ENCODE data around the gene TMEM94.

- no peak for TF ChIP-seq IKZF4 (CRISPR knock-in tag; IDR thresholded peaks at IDR 0.05; ENCODE audit: borderline replicate concordance, low read depth, not compliant biosample characterization)
- TF ChIP-seq CTCF (CRISPR knock-in tag; IDR thresholded peaks at IDR 0.05), result no peak
- TF ChIP-seq MXI1 (IDR thresholded peaks at IDR 0.05; ENCODE audit: borderline replicate concordance, low read depth, low read length), result no peak
- TF ChIP-seq, protein P1, sequence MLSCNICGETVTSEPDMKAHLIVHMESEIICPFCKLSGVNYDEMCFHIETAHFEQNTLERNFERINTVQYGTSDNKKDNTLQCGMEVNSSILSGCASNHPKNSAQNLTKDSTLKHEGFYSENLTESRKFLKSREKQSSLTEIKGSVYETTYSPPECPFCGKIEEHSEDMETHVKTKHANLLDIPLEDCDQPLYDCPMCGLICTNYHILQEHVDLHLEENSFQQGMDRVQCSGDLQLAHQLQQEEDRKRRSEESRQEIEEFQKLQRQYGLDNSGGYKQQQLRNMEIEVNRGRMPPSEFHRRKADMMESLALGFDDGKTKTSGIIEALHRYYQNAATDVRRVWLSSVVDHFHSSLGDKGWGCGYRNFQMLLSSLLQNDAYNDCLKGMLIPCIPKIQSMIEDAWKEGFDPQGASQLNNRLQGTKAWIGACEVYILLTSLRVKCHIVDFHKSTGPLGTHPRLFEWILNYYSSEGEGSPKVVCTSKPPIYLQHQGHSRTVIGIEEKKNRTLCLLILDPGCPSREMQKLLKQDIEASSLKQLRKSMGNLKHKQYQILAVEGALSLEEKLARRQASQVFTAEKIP (CRISPR knock-in tag; IDR thresholded peaks at IDR 0.05; ENCODE audit: borderline replicate concordance), result no peak
- TF ChIP-seq SNAPC4 (CRISPR knock-in tag; IDR thresholded peaks at IDR 0.05), result no peak
- TF ChIP-seq ZBTB33 (CRISPR knock-in tag; IDR thresholded peaks at IDR 0.05), result no peak
- no peak for TF ChIP-seq GABPA (IDR thresholded peaks at IDR 0.05; ENCODE audit: low read depth, low read length)
- TF ChIP-seq GABPA (CRISPR knock-in tag; IDR thresholded peaks at IDR 0.05; ENCODE audit: low read depth), result no peak
- no peak for TF ChIP-seq ZNF784 (CRISPR knock-in tag; IDR thresholded peaks at IDR 0.05; ENCODE audit: borderline replicate concordance)
Measured at GRCh38 chr17:75511270-75511609, 54.8 kb downstream of the TMEM94 start.

Data from HepG2 (cell line).